NCI-H187 (cell line): ENCODE data around the gene P3H2.

ENCODE experiments used
- DNase-seq, 2 experiments: peaks; one replicate each; lab custom pipeline; 2025; lab: John Stamatoyannopoulos, UW

P3H2 gene

DNA sequence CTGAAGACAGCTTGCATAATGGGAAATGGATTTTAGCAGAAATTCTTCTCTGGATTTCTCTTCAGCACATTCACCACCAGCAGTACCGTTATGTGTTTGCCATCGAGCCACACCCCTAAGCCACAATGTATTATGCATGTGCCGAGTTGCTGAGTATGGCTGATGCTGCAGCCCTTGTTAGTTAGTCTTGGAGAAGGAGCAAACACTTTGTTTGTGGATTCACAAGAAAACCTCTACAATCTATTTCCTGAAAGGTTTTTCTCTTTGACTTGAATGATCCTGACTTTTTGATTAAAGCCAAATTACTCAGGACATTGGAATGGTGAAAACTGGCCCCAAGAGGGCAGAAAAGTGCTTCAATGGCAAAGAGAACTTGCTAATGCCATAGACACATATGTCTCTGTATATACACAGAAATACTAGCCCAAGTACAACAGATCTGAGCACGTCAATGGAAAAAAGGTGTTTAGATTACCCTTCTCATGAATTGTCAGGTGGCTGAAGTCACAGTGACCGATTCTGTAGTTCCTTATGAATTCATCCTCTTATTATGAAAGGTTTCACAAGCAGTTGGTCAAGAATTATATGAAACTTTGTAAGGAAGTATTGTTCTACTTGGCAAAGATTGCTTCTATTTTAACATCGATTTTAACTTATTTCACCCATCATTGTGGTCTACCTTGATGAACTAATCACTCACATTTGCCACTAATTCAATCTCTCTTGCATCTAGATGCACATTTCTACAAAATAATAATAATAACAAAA is 103.0 kb downstream of the P3H2 start:
- DNase-seq = no peak

DNA sequence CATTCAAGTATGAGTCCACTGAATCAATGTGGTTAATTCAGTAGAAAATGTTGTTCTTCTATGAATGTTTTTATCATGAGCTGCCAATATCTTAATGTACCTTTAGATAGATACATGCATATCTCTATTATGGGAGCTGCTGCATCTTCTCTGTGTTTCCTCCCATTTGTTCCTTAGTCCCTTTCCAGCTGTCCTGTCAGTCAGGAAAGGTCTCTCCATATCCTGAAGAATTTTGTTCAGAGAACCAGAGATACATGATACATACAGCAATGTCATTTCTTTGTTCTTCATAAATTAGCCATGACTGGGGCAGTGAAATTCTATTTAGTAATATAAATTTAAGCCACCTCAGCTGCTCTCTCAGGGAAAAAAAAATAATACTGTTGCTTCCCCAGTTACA is 103.7 kb downstream of the P3H2 start:
- DNase-seq = no peak

GRCh38 chr3:190014940-190015339 is 105.8 kb downstream of the P3H2 start:
- DNase-seq = no peak

- DNase-seq = no peak
Measured at GRCh38 chr3:190013943-190014924, 106.5 kb downstream of the P3H2 start.

- DNase-seq = no peak
Measured at GRCh38 chr3:190012784-190013183, 107.9 kb downstream of the P3H2 start.

DNA sequence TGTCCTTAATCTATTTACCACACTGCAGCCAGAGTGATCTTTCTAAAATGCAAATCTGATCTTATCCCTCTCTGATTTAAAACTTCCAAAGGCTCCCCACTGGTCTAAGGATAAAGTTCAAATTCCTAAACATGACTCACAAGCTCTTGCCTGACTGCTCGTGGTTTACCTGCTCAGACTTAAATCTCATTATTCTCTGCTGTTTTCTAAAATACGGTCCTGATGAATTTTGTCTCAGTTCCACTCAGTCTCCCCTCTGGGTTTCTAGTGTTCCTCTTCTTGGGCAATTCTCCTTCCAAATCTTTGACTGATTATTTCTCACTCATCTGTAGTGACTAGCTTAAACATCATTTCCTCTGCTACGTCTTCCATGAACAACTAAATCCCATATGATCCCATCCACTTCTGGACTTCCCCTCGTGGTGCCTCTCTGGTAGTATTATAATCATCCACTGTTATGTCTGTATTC is 108.3 kb downstream of the P3H2 start:
- no peak for DNase-seq

DNA sequence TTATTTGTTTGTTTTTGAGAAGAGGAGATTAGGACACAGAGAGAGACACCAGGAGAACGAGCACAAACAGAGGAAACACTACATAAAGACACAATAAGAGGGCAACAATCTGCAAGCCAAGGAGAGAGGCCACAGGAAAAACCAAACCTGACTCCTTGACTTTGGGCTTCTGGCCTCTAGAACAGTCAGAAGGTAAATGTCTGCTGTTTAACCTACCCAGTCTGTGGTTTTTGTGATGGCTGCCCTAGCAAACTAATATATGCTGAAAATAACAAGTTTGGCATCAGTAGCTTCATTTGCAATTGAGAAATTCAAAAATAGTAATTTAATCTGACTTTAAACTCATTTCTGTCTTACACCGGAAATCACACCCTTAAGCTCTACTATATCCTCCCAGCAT is 110.2 kb downstream of the P3H2 start:
- DNase-seq = no peak

DNA sequence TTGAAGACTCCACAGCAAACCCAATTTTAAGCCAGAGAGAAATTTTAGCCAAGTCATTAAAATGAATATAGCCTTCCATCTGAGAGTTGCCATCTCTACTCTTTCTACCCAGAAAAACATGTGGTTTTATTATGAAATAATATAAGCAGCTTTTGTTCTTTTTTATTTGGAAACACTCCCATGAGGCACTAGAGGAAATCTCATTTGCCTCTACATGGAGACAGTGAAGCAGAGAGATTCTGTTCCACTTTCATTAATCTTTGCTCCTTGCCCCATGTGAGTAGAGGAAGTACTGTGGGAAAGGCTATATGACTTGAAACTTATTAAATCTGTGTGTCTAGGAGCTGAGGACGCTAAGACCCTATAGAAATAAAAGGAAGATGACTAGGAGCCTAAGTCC is 111.1 kb downstream of the P3H2 start:
- DNase-seq = no peak

- no peak for DNase-seq
Measured at GRCh38 chr3:190008432-190008831, 112.3 kb downstream of the P3H2 start.

DNA sequence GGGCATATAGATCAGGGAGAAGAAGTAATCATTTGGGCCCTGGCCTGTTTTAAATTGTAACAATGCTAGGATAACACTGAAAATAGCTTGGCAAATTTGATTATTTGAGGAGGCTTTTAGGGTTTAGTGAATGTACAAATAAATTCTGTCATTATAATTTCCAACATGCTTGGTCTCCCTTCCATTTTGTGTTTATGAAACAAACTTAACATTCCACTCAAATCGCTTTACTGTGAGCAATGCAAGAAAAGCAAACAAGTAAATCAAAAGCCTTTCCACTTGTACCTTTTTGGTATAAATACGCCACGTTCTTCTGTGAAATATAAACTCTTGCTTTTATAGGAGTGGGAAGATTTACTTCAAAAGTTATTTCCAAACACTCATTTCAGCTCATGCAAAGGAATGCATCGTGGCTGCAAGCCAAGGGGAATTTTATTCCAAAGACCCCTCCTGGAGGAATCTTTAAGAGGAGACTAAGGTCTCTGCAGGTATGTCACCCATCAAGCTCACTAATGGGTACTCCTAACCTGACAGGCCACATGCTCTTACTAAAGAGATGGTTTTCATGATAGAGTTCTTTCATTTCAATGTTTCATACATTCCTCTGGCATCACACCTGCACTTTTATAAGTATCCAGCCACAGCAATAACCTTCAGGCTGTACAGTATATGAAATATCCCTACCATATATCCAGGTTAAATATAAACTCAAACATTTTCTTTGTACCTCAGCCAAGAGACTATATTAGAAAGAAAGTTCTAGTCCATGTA is 115.2 kb downstream of the P3H2 start:
- no peak for DNase-seq

DNA sequence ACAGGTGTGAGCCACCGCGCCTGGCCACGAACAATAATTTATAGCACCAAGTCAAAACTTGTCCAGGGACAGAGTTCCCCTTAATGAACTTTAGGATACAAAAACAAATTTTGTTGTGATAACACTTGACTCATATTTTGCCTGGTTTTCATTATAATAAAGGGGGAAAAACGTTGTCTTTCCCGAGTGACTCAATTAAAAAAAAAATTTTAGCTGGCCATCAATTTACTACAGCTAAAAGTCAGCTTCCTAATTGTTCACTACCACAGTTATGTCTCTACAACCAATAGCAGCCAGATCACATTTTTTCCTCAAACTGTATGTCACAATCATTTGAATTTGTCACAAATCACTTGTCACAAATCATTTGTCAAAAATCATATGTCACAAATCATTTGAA is 116.0 kb downstream of the P3H2 start:
- DNase-seq = no peak

GRCh38 chr3:190003681-190004123 is 117.0 kb downstream of the P3H2 start:
- no peak for DNase-seq

DNA sequence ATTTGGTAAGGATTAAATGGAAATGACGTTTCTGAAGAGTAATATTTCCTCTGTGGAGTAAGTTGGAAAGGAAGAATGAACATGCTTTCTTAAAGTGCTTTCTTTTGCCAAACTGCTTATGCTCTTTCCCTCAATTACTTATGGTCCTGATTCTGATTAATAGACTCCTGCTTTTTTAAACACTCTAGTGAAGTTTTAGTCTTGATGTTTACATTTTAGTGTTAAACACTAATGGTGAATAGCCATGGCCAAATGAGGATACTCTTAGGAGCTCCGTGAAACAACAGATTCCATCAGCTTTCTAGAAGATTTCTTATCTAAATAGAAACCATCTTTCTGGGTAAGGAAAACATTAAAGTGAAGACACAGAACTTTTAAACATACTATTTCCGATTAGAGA is 117.6 kb downstream of the P3H2 start:
- no peak for DNase-seq

DNA sequence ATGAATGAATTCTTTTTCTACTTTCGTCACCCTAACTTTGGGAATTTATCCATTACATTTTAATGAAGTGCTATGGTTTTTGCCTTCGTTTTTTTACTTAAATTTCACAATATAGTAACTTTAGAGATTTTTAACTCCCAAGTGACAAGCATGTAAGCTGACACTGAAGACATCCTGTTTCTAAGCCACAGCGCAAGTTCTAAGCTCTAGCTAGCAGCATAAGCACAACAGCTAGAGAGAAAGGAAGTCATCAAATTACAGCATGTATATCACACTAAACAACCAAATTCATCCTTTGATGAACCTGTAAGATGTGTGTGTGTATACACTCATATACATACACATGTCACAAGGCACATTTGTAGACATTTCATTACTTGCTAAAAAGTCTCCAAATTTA is 119.3 kb downstream of the P3H2 start:
- no peak for DNase-seq

DNA sequence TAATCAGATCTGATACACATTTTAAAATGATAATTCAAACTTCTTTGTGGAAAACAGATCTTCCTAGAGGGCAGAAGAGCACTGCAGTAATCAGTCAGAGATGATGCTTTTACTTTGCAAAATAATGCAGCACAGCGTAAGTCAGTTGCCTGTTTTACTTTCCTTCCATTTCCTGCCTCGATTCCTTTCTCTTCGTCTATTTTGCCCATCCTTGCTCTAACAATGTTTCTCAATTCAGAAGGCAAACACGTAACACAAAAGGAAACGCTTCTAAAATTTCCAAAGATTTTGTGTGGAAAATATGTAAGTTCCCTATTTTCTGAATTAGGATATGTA is 119.9 kb downstream of the P3H2 start:
- DNase-seq = no peak

DNA sequence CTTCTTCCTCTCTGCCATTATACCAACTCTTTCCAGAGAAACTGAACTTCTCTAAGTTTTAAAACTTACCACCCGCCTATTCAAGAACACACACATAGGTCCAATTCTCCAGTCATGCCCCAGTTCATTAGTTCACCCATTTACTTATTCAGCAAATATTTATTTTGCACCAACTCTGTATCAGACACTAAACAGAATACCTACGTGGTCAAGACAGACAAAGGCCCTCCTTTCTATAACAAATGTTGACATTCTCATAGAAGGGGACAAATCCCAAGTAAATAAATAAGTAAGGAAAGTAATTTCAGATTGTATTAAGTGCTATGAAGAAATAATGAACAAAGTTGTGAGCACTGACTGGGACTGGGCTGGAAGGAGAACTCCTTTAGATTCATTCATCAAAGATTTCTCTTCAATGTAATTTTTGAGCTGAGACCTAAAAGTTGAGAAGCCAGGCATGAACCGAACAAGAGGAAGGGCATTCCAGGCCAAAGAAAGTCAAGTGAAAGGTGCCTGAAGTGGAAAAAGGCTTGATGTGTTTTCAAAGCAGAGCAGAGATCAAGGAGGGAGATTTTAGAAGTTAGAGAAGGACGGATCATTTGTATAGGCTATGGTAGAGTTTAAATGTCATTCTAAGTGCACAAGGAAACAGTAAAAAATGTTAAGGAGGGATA is 120.4 kb downstream of the P3H2 start:
- no peak for DNase-seq

DNA sequence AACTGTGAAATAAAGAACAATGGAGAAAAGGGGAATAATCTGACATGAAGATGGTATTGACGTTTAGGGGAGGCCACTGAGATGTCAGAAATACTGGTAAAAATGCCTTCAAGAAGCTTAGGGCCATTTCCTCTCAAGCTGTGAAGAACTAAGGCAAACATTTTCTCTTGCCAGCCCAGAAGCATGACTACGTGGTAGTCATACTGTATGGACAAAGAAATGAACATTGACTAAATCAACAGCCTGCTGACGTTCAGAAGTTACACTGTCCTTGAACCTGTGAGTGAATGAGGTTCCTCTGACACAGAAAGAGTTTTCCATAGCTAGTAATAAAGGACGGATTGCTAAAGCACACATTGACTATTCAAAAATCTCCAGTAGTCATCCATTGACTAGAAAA is 121.0 kb downstream of the P3H2 start:
- no peak for DNase-seq

- no peak for DNase-seq
Measured at GRCh38 chr3:189995129-189995528, 125.6 kb downstream of the P3H2 start.

- no peak for DNase-seq
Measured at GRCh38 chr3:189990826-189991225, 129.9 kb downstream of the P3H2 start.

DNA sequence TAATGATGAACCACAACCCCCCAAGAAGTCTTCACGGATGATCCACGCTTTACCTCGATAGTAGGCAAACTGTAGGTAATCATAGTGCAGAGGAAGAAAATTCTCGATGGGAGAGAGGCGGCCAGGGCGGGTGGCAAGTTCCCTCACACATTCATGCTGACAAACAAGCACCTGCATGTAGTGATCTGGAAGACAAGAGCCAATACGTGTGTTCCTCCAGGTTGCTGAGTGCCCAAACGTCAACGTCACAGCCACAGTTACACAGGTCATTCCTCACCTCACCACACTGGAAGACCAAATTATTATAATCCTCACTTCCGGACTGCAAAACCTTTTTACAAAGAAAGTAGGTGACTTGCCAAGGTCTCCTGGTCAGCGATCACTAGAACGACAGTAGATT is 131.8 kb downstream of the P3H2 start:
- no peak for DNase-seq

DNA sequence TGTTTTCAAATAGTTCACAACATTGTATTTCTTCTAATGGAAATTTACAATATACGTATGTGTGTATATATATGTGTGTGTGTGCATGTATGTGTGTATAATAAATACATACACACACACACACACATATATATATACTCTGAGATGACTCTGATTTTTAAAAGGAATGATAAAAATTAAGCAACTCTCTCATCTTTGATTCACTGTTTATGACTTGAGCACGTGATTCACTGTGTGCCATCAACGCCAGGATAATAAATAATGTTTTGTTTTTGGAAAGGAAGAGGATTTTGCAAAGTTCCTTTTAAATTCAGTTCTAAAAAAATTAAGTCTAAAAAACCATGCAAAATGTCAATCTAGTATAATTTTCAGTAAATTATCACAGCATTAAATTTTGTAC is 132.4 kb downstream of the P3H2 start:
- no peak for DNase-seq

DNA sequence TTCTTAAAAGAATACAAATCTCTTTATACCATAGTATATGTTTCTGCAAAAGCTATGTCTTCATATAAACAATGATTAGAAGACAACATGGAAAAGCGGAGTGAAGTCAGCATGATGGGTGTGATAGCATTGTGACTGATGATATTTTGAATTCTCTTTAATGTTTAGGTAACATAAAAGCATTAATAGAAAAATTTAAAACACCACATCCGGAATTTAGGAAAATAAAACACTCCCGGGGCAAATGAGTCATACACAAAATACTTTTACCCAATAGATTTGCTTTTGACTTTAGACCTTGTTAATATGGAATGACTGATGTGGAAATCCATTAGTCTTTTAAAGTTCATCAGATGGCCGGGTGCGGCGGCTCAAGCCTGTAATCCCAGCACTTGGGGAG is 134.7 kb downstream of the P3H2 start:
- DNase-seq = no peak
